ENCODE data around the gene ATF4.
"Not testable (repeated sequence)": the region's sequence is repeated elsewhere in the genome, so short reads cannot be mapped to it uniquely, and the experiment has no call there.

DNA sequence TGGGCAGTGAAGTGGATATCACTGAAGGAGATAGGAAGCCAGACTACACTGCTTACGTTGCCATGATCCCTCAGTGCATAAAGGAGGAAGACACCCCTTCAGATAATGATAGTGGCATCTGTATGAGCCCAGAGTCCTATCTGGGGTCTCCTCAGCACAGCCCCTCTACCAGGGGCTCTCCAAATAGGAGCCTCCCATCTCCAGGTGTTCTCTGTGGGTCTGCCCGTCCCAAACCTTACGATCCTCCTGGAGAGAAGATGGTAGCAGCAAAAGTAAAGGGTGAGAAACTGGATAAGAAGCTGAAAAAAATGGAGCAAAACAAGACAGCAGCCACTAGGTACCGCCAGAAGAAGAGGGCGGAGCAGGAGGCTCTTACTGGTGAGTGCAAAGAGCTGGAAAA, 1.7 kb downstream of the ATF4 start:
- TF ChIP-seq, protein P1, sequence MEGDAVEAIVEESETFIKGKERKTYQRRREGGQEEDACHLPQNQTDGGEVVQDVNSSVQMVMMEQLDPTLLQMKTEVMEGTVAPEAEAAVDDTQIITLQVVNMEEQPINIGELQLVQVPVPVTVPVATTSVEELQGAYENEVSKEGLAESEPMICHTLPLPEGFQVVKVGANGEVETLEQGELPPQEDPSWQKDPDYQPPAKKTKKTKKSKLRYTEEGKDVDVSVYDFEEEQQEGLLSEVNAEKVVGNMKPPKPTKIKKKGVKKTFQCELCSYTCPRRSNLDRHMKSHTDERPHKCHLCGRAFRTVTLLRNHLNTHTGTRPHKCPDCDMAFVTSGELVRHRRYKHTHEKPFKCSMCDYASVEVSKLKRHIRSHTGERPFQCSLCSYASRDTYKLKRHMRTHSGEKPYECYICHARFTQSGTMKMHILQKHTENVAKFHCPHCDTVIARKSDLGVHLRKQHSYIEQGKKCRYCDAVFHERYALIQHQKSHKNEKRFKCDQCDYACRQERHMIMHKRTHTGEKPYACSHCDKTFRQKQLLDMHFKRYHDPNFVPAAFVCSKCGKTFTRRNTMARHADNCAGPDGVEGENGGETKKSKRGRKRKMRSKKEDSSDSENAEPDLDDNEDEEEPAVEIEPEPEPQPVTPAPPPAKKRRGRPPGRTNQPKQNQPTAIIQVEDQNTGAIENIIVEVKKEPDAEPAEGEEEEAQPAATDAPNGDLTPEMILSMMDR (IDR thresholded peaks at IDR 0.05), result not testable (repeated sequence)
- not testable (repeated sequence) for TF ChIP-seq POLR2A, EP300, POLR2AphosphoS5 (IDR thresholded peaks at IDR 0.05)

Measured in stomach (tissue), 4 donors.